Mesenteric fat pad (tissue), 1 donor: ENCODE results near the gene NCS1. TPM values are rescaled to one million over a fixed set of nuclear protein-coding genes. Genes with fewer than 3 reads are reported as not detected.

ENCODE experiments used
- DNase-seq: peaks from one replicate; pipeline ENCODE4 v3.0.0-alpha.2; 2020; ENCODE audit warnings: low spot score
- total RNA-seq: library from RNA; stranded (reverse); fragmentation: NEBNext Ultra II Directional; extraction: Animal tissue kit (Norgen Biotek cat#: 25700); gene quantifications from one replicate; pipeline ENCODE4 v1.2.1, GENCODE V29; 2021
- donor health status: DM: yes; HTN: yes; CAD: no.

The NCS1 gene
- total RNA-seq, 1 donor from 2014 or later, result 11.9 TPM

DNA sequence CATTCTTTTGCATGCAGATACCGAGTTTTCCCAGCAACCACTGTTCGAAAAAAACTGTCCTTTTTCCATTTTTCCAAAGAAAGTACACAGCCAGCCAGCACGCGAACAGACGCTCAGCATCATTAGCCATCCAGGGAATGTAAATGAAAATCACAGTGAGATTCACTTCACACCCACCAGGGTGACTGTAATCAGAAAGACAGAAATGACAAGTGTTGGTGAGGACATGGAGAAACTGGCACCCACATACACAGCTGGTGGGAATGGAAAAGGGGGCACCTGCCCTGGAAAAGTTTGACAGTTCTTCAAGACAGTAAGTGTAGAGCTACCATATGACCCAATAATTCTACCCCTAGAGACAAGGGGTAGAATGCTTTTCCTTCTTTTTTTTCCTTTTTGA lies 25.0 kb upstream of the NCS1 start:
- DNase-seq, result no peak

DNA sequence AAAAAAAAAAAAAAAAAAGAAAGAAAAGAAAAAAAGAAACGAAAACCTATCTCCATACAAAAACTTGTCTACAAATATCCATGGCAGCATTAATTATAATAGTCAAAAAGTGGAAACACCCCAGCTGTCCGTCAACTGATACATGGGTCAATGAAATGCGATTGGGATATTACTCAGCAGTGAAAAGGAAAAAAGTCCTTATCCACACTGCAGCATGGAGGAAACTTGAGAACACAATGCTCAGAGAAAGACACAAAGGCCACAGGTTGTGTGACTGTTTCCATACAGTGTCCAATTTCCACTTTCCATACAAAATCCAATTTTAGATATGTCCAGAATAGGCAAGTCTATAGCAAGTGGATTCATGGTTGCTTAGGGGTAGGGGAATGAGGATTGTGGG lies 24.3 kb upstream of the NCS1 start:
- no peak for DNase-seq

DNA sequence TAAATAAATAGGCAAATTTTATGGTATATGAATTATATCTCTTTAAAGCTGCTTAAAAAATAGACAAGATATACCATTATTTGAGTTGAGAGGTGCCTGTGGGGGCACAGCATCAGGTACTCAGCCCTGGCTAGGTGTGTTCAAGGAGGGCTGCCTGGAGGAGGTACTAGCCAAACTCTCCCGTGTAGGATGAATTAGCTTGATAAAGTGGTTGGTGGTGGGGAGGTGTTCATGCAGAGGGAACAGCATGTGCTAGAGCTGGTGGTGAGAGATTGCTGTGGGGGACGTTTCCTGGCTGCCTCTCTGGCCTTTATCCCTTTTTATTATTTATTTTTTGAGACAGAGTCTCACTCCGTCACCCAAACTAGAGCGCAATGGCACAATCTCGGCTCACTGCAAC lies 23.2 kb upstream of the NCS1 start:
- no peak for DNase-seq

DNA sequence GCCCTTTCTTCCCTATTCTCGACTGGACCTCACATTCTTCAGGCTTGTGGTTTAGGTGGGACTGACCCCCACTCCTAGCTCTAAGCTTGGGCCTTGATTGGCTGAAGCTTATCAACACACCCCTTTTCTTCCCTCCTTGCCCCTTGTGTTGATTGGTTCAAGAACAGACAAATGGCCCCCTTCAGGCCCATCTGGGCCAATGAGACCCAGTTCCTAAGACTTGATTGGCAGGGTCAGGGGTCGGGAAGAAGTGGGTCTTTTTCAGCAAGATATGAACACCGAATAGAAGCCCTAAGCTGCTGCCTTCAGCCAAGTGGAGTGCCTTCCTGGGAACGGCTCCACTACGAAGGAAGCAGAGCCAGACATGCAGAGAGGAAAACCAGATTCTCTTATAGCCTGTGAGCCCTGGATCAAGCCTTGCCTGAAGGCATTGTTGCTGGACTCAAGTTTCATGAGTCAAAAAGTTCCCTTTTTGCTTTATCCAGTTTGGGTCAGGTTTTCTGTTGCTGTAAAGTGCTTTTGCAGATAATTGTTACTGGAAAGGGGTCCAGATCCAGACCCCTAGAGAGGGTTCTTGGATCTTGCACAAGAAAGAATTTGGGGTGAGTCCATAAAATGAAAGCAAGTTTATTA lies 22.4 kb upstream of the NCS1 start:
- DNase-seq, result no peak

DNA sequence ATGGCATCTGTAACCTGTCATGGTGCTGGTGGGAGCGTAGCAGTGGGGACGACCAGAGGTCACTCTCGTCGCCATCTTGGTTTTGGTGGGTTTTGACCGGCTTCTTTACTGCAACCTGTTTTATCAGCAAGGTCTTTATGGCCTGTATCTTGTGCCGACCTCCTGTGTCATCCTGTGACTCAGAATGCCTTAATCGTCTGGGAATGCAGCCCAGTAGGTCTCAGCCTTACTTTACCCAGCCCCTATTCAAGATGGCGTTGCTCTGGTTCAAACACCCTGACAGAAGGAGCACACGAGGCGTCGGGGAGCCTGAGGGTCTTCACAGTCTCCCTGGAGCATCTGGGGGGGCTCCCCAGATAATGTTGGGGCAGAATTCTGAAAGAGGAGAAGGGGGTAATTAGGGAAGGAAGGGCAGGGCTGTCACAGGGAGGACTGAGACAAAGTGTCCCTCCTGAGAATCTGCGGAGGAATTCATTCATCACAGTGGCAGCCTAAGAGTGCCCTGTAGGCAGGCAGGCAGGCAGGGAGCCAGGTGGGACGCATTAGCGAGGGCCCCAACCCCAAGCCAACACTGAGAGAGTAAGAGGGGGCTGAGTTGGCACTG lies 21.3 kb upstream of the NCS1 start:
- DNase-seq, result no peak

DNA sequence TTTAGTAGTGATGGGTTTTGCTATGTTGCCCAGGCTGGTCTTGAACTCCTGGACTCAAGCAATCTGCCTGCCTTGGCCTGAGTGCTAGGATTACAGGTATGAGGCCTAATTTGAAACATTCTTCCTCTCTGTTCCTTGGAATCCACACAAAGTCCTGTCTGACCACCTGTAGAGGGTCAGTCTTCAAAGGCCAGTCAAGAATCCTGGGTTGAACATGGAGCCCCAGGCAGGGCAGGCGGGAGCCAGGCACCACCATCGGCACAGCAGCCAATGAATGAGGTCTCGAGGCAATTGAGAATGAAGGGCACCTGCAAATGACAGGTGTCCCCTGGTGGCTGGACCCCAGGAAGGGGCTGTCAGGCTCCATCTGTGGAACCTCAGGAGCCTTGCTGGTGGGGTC lies 17.4 kb upstream of the NCS1 start:
- DNase-seq, result no peak

DNA sequence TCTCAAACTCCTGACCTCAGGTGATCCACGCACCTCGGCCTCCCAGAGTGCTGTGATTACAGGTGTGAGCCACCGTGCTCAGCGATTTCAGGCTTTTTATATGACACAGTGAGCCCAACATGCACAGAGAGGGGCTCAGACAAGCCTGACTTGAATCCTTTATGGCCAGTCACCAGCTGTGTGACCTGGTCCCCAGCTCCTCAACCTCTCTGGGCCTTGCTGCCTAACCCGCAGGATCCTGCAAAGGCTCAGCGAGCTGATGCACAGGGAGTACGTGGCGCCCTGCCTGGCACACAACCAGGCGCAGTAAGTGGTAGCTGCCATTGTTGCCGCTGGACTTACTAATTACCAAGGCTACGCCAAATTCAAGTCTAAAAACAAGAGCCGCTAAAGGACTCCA lies 16.6 kb upstream of the NCS1 start:
- no peak for DNase-seq

DNA sequence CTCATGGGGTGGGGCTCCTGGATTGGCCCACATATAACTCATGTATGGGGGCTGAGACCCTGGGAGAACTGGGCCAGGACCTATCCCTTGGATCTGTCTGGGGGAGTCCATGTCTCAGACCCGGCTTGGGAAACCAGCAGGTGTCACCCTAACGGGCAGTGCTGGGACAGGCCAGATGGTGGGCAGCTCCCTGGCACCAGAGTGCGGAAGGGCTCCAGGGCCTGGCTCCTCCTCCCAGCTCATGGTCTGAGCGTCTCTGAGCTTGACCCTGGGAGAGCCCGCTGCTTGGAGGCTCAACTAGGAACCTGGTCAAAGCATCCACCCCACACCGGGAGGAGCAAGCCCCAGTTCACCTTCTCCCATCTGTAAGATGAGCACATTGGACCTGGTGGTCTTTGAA lies 15.5 kb upstream of the NCS1 start:
- DNase-seq, result no peak

DNA sequence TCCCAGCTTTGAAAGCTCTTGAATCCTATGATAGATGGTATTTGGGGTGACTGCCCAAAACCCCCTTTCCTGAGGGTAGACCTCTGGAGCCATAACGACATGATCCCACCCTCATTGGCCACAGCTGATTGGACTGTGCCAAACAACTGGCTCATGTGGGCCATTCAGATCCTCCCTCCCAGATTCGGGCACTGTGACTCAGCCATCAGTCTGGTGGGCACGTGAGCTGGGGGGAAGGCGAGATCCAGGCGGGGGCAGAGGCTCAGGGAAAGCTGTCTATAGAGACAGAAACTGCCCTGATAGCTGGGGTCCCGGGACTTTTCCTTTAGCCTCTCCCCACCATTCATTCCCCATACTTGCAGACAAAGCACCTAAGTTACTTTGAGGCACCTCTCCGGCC lies 15.1 kb upstream of the NCS1 start:
- DNase-seq, result no peak

DNA sequence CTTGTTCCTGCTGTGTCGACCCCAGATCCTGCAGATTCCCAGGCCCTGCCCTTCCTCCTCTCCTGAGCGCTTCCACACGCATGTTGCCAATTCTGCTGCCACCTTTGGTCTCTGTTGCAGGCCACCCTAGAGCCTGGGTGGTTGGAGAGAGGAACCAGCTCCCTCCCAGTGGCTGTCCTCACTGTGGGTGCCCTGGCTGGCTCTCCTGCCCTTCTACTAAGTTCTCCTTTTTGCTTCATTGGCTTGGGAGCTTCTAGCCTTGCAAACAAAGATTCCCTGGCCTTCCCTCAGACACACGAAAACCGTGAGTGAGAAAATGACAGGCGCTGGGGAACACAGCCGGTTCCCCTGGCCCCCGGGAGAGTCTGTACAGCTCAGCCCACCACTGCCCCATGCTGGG lies 14.2 kb upstream of the NCS1 start:
- no peak for DNase-seq

DNA sequence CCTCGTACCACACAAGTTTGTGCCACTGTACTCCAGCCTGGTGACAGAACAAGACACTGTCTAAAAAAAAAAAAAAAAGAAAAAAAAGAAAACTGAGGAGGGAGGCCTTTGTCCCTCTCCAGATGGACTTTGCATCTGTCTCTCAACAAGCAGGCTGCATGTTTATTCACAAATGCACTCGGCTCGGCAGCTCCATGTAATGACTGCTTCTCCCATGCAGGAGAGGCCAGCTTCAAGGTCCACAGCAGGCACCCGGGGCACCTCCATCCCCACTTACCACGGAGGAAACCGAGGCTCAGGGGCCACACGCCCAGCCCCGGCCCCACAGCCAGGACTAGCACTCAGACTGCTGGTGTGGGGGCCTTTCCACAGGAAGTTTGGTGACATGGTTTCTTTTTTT lies 13.1 kb upstream of the NCS1 start:
- DNase-seq, result no peak

DNA sequence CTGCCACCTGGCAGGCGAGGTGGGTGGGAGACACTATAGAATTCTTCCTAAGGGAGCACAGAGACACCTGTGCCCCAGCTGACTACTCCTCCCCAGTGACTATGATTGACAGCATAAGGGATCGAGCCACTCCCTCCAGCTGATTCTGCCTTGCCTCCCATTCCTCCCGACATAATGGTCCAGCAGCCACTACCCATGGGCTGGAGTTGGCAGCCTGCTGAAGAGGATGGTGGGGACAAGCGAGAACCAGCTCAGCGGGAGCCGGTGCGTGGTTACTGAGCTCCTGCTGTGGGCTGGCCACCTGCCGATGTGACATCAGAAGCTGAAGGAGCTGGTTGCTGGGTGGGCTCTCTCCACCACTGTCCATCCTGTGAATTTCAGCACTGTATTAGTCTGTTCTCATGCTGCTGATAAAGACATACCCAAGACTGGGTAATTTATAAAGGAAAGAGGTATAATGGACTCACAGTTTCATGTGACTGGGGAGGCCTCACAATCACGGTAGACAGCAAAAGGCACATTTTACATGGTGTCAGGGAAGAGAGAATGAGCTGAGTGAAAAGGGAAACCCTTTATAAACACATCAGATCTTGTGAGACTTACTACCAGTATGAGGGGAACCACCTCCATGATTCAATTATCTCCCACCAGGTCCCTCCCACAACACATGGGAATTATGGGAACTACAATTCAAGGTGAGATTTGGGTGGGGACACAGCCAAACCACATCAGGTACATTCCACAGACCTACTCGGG lies 12.1 kb upstream of the NCS1 start:
- no peak for DNase-seq

DNA sequence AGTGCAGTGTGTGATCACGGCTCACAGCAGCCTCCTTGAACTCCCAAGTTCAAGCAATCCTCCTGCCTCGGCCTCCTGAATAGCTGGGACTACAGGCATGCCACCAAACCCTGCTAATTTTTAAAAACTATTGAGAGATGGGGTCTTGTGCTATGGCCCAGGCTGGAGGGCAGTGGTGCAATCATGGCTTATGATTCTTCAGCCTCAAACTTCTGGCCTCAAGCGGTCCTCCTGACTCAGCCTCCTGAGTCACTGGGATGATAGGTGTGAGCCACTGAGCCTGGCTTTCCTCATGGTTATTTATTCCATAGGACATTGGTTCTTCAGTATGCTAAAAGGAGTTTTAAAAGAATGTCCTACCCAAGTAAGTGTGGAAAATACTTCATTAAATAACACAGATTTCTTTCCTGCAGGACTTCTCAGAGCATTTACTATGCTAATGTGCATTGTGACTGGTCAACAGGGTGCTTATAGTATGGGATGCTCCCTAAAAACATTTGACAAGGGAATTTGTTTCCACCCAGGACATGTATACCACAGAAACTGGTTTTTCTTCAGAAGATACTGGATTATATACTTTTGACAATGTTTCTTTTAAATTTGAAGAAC lies 11.2 kb upstream of the NCS1 start:
- DNase-seq, result no peak

DNA sequence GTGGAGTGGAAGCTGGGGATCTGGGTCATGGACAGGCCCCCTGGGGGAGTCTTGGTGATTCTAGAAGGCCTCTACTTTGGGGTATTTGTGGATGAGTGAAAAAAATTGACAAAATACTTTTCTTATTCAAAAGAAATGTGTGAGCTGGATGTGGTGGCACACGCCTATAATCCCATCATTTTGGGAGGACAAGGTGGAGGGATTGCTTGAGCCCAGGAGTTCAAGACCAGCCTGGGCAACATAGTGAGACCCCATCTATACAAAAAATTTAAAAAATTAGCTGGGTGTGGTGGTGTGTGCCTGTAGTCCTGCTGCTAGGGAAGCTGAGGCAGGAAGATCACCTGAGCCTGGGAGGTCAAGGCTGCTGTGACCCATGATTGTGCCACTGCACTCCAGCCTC lies 6.6 kb upstream of the NCS1 start:
- no peak for DNase-seq

DNA sequence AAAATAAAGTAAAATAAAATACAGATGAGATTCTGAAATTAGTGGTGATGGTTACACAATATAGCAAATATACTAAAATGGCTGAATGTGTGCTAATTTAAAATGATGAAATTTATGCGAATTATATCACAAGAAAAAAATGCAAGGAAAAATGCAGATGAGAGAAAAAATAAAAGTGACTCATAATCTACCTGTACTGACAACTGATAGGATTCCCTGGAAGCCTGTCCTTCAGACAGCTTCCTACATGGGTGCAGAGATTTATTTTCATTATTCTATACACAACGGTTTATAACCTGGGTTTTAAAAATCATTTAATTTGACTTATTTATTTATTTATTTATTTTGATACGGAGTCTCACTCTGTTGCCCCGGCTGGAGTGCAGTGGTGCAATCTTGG lies 5.8 kb upstream of the NCS1 start:
- no peak for DNase-seq

DNA sequence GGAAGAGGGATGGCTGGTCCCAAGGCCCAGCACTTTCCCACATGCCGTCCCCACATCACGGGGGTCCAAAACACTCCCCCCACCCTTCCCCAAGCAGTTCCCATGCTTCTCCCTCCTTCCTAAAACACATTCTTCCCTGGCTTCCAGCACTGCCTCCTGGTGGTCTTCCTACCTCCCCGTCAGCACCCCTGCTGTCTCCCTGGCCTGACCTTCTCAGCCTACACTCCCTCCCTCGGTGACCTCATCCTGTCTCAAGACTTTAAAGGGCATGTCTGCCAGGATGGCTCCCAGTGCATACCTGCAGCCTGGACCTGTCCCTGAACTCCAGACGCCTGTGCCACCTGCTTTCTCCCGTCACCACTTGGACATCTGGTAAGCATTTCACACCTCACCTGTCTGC lies 4.3 kb upstream of the NCS1 start:
- DNase-seq, result no peak

DNA sequence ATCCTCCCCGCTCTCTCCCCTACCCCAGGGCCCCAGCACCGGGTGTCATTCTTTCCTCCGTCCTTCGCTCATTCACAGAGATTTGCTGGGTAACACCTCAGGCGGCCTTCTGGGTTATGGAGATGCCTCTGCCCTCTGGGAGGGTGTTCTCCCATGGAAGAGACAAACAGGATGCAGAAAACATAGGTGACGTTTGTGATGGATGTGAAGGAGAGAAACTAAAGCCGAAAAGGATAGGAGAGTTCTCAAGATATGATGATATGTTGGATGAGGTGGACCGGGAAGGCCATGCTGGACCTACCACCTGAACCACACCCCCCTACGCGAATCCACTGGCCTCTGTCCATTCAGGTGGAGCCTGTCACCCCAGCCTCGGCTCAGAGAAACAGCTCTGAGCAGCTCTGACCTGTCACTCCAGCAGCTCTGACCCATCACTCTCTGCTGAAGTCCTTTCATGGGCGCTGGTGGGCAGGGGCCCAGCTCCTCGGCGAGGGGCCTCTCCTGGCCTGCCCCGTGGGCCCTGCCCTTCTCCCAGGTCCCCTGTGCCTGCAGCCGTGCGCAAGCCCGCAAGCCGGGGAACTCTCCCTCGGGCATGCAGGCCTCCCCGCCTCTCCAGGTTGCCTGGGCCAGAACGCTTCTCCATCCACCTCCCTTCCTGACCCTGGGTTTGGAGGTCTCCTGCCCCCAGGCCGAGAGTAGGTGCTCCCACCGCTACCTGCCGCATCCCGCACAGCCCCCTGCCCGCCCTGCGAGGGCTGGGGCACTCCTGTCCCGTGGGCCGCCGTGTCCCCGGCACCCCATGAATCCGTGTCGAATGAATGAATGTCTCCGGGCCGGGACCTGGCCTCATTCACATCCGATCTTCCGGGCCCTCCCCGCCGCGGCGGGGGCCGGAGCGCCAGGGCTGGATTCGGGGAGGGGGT lies 717 bp upstream of the NCS1 start:
- no peak for DNase-seq

DNA sequence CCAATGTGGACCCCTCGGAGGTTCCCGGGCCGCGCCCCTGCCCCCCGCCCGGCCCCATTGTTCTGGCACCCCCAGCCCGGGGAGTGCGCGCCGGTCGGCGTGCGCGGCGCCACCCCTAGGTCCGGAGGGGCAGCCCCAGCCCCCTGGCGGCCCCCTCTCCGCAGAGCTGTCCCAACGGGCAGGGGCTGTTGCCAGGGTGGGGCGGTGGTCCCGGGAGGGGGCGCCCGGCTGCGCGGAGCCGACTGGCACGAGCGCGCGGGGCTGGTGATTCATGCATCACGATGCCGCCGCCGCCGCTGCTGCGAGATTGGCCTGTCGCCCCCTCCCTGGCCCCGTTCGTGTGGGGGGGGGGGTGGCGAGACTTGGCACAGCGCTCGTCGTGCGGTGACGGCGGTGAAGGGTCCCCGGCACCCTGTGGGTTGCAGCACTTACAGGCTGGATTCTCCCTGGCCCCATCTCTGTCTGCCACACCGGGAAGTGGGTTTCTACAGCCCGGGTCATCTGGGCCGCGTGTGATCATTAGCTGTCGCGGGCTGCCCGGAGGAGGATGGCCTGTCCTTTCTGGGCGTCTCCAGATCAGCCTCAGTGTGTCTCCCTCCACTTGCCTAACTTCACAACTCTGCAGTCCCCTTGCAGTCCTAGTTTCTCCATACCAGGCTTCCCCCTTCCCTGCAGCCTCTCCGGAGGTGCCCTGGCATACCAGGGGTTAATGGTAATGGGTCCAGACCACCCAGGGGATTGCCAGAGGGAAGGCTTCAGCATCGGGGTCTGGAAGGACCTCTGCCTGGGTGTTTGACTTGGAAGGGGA lies 858 bp downstream of the NCS1 start:
- DNase-seq, result no peak

DNA sequence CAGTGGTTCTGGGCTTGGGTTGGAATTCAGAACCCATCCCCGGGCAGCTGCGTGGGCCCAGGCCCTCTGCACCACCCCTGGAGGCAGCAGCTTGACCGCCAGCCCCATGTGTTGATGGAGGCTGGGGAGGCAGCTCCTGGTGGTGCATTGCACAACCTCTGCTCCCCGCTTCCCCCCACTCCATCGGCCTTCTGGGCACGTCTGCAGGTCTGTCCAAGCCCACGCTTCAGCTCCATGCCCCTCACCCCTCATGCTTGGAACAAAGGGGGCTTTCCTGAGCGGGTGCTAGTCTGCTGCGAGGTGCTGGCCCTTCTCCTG lies 1.4 kb downstream of the NCS1 start:
- no peak for DNase-seq

DNA sequence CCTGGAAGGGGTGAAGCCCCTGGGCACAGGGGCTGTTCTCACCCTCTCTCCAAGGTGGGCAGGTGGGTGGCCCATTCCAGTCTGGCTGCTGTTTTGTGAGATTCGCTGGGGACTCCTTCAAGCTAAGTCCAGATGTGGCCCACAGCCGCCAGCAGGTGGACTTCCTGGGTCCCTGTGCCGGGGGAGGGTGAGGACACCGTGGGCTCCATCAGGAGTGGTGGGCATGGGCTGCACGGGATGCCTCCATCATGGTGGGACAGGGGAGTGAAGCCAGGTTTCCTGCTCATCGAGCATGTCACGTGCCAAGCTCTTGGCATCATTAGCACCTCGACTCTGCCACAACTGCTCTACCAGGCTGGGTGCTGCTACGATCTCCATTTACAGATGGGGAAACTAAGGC lies 1.8 kb downstream of the NCS1 start:
- DNase-seq, result no peak

DNA sequence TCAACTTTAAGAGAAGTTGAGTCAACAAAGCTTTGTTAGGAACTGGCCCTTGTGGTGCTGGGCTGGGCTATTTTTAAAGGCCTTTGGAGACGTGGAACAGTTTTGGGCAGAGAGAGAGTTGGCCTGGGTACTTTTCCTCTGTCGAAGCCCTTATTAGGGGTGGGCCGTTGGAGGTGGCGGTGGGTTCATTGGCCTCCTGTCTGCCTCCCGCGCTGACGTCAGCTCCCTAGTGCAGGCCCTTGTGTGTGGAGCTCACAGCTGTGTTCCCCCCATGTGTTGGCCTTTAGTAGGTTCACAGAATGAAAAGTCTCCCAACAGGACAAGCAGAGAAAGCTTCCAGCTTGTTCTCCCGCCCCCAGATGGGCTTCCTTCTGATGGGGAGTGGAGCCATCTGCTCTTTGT lies 2.7 kb downstream of the NCS1 start:
- DNase-seq, result no peak
